Stimulated activated CD4-positive, alpha-beta T cell treated with anti-CD3 and anti-CD28 coated beads, Interleukin-2, amount 100 ng/mL, for 48 hours (primary cell): Measurements from ENCODE around the gene STRA6.
"Not testable (repeated sequence)": the region's sequence is repeated elsewhere in the genome, so short reads cannot be mapped to it uniquely, and the experiment has no call there.

Experiments used
- DNase-seq, 2 donors: peaks; one replicate each; pipeline ENCODE4 v3.0.0-alpha.2; 2020

The STRA6 gene

GRCh38 chr15:74179983-74180880 is 22.4 kb downstream of the STRA6 start:
- no peak for DNase-seq

DNA sequence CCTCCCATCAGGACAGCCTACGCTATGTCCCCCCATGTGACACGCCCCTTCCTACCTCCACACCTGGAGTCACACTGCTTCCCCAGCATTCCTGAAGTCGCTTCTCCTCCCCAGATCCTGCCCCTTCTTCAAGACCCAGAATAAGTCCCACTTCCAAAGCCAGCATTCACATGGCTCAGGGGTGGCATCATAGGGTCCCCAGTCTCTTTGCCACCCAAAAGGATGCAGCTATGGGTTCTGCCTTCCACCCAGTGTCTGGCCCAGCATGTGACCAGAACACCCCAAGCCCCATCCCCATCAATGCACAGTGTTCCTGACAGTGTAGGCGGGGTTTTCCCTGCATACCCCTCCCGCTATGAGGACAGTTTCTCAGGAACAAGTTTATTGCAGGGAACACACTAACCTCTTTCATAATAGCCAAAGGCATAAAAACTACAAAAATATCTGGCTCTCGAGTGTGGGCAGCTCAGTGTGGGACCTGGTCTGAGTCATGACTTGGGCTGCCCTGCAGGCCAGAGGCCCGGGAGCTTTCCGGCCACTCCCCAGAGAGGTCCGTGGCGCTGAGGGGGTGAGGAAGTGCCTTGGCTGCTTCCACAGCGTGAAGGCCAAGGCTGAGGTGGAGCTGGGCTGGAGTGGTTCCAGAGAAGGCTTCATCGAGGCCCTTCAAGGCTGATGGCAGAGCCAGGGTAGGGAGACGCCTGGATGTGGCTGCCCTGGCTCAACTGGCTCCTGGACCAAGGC is 23.3 kb downstream of the STRA6 start:
- no peak for DNase-seq

DNA sequence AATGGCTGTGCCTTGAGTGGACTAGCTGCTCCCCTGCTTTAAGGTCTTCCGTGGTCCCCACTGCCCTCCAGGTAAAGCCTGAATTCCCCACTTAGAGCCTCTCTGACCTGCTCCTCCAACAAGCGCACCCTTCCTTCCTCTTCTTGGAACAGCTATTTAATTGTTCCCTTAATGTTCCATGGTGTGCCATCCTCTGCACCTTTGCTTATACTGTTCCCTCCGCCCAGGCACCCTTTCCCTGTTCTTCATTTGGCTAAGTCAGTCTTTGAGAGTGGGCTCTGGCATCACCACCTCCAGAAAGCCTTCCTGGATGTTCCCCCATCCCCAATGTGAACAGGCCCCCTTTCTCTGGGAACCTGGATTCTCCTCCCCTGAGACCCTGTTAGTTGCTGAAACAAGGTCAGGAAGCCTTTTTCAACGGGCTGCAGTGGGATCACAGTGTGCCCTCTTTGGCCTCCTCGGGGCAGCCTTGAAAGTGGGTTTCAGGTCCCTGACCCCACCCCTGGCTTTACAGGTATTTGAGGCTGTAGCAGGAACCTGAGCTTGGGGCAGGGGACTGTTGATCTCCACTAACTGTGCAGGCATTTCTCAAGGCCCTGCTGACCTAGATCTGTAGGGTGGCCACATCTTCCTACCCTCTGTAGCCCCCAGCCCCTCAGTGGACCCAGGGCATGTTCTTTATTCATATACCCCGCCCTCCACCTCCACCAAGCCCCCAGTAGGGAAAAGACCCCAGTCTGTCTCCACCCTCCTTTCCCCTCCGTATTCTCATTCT is 24.1 kb downstream of the STRA6 start:
- no peak for DNase-seq

DNA sequence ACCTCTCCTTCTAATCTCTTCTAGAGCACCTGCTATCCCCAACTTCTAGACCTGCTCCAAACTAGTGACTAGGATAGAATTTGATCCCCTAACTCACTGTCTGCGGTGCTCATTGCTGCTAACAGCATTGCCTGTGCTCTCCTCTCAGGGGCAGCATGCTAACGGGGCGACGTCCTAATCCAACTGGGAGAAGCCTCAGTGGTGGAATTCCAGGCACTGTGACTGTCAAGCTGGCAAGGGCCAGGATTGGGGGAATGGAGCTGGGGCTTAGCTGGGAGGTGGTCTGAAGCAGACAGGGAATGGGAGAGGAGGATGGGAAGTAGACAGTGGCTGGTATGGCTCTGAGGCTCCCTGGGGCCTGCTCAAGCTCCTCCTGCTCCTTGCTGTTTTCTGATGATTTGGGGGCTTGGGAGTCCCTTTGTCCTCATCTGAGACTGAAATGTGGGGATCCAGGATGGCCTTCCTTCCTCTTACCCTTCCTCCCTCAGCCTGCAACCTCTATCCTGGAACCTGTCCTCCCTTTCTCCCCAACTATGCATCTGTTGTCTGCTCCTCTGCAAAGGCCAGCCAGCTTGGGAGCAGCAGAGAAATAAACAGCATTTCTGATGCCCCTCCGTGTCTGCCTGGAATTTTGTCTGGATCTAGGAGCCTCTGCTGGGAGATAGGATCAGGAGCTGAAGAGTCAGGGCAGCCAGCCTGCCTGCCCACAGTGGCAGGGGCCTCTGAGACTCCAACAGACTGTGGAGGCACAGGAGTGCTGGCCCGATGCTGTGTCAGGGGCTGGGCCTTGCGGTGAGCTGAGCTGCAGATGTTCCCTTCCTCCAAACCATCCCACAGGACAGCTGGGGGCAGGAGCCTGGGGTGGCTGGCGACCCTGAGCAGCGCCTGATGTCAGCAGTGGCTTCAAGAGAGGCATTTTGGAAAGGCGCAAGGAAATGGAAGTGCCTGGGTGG is 26.0 kb downstream of the STRA6 start:
- no peak for DNase-seq

GRCh38 chr15:74175271-74176191 is 27.1 kb downstream of the STRA6 start:
- no peak for DNase-seq

- no peak for DNase-seq
Observed at GRCh38 chr15:74174958-74175253, 27.7 kb downstream of the STRA6 start.

GRCh38 chr15:74174219-74174957 is 28.2 kb downstream of the STRA6 start:
- DNase-seq = no peak

DNA sequence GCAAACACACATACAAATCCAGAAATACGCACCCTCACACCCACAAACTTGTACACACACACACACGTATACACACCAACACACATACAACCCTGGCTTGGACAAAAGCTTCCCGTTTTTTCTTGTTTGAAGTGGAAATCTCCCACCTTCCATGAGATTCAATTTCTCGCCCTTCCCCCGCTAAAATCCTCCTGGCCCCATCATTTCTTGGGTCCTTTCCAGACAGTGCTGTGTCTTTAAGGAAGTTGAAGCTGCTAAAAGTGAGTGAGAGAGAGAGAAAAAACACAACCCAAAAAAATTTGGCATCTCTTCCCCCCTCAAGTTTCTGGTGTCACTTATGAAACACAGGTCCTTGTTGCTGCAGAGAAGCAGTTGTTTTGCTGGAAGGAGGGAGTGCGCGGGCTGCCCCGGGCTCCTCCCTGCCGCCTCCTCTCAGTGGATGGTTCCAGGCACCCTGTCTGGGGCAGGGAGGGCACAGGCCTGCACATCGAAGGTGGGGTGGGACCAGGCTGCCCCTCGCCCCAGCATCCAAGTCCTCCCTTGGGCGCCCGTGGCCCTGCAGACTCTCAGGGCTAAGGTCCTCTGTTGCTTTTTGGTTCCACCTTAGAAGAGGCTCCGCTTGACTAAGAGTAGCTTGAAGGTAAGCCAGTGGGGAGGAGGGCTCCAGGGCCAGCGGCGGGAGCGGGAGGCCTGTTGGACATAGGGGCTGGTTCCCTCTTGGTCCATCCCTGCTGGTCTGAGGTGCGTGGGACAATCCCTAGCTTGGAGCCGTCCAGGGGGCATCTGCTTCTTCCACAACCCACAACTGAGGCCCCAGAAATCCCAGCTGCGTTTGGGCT is 29.0 kb downstream of the STRA6 start, which contains the start of gene ISLR:
Gene ISLR (plus strand): TSS at position 331 of the 839 bp plus-strand sequence. CDS start 1,149 bp downstream, outside the sequence.
- DNase-seq = no peak

DNA sequence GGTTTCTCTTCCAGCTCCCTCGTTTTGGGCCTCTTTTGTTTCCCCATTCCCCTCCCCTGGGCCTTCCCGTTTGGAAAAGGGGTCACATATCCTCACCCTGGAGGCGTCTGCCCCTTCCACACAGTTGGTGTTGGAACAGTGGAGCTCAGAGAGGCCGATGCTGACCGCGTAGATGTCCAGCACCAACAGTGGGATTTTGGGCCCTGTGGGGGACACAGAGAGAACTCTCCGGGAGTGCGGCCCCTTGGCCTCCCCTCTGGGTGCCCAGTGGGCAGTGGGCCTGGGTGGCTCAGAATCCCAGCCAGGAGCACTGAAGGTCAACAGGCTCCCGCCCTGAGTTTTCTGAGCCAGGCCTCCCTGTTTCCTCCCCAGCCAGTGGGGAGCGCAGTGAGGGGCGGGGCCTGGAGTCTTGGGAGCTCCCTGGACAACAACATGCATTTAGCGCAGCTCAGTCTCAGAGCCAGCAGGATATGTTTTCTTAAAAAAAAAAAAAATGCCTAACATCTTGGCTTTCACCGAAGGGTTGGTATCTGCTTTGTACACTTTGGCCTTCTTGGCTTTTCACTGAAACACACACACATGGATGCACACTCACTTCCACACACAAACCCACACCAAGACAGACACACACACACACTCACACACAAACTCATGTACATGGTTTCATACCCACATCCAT is 29.7 kb downstream of the STRA6 start:
- no peak for DNase-seq

GRCh38 chr15:74171965-74172541 is 30.5 kb downstream of the STRA6 start:
- DNase-seq = no peak

GRCh38 chr15:74170875-74171578 is 31.6 kb downstream of the STRA6 start:
- DNase-seq = no peak

GRCh38 chr15:74170071-74170844 is 32.3 kb downstream of the STRA6 start:
- no peak for DNase-seq

DNA sequence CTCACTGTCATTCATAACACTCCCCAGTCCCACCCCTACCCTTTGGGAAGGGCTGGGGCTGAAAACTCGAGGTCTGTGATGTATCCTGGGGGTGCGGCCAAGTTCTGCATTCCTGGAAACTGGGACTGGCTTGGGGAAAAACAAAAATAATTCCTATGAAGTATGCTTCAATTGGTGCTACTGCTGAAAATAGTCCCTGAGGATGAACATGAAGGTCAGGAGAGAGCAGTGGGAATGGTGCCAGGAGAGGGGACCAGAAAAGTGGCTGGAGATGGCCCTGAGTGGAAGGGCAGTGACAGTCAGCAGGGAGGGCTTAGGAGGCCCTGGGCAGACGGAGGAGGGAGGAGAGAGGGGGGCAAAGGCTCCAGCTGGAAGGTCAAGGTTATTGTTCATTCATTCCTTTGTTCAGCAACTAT is 33.9 kb downstream of the STRA6 start:
- DNase-seq = no peak

DNA sequence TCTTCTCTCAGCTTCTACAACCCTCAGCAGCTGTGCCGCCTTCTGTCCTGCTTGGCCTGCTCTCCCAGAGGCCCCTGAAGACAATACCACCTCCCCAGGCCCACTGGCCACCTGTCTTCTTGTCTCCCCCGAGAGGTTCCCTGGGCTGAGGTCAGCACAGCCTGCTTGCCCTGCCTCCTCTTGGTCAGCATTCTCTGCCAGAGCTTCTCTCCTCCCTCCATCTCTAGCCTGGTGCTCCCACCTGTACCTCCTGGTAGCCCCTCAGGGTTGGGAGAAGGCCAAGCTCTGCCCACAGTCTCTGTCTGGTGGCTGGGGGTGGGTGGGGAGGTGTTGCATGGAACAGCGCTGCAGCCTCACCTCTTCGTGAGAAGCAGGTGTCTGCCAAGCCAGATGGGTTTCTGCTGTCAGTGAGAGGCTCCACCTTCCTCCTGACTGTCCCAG is 34.7 kb downstream of the STRA6 start:
- DNase-seq = no peak

- DNase-seq = no peak
Observed at GRCh38 chr15:74165461-74165860, 37.1 kb downstream of the STRA6 start.

DNA sequence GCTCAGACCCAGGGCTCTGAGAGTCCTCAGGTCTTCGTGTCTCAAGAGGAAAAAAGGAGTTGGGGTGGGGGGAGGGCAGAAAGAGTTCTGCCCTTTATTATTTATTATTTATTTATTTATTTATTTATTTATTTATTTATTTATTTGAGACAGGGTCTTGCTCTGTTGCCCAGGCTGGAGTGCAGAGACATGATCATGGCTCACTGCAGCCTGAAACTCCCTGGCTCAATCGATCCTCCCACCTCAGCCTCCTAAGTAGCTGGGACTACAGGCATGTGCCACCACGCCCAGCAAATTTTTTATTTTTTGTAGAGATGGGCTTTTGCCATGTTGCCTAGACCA is 40.4 kb downstream of the STRA6 start:
- not testable (repeated sequence) for DNase-seq

GRCh38 chr15:74160390-74160789 is 42.2 kb downstream of the STRA6 start:
- not testable (repeated sequence) for DNase-seq
